Thymus (tissue), 11 donors: Measurements from ENCODE around the gene PFN3. TPM values are rescaled to one million over a fixed set of nuclear protein-coding genes. Genes with fewer than 3 reads are reported as not detected.

Experiments
- DNase-seq, 9 donors: peaks; one replicate each; pipeline ENCODE4 v3.0.0-alpha.2; 2013; ENCODE audit warnings: low spot score in 9 of 9, low read depth in 6 of 9, missing footprints in 1 of 9
- H3K27ac ChIP-seq, 2 donors: one replicate each; pipeline ENCODE4 v1.5.1; 2013; ENCODE audit warnings: control low read depth in 1 of 2, low read depth in 1 of 2, low read length in 1 of 2, mild to moderate bottlenecking in 1 of 2, moderate library complexity in 1 of 2
- H3K27me3 ChIP-seq, 2 donors: one replicate each; pipeline ENCODE4 v1.5.1; 2013; ENCODE audit warnings: low read length in 1 of 2; ENCODE audit not compliant: control insufficient read depth in 2 of 2, insufficient read depth in 1 of 2
- H3K36me3 ChIP-seq, 2 donors: one replicate each; pipeline ENCODE4 v1.5.1; 2013; ENCODE audit warnings: low read length in 1 of 2, mild to moderate bottlenecking in 1 of 2, moderate library complexity in 1 of 2; ENCODE audit not compliant: control insufficient read depth in 2 of 2, insufficient read depth in 2 of 2
- H3K4me1 ChIP-seq, 2 donors: one replicate each; pipeline ENCODE4 v1.5.1; 2013; ENCODE audit warnings: low read length in 2 of 2; ENCODE audit not compliant: control insufficient read depth in 2 of 2, insufficient read depth in 2 of 2
- H3K4me3 ChIP-seq, 2 donors: one replicate each; pipeline ENCODE4 v1.5.1; 2013; ENCODE audit warnings: low read length in 2 of 2, control low read depth in 1 of 2, mild to moderate bottlenecking in 1 of 2
- H3K9me3 ChIP-seq, 2 donors: one replicate each; pipeline ENCODE4 v1.5.1; 2013; ENCODE audit warnings: low read length in 1 of 2, mild to moderate bottlenecking in 1 of 2; ENCODE audit not compliant: control insufficient read depth in 2 of 2, insufficient read depth in 1 of 2
- whole genome bisulfite sequencing: extraction: QIAGEN DNeasy Blood & Tissue Kit; methylation state at CpG from one replicate; pipeline ENCODE4 v1.1.7; 2013; 5-methylcytosine and 5-hydroxymethylcytosine counted together
- polyA plus RNA-seq: library from polyadenylated mRNA; stranded (reverse); fragments of 200-250 nt; gene quantifications from one replicate; pipeline ENCODE4 v1.2.3, GENCODE V29; 2013
- total RNA-seq: library from RNA; stranded (reverse); fragments of 120-200 nt; gene quantifications from one replicate; pipeline ENCODE4 v1.2.4, GENCODE V29; 2013
- donor health status: healthy.

PFN3 gene
- total and polyA plus RNA-seq, 2 donors, result not detected

DNA sequence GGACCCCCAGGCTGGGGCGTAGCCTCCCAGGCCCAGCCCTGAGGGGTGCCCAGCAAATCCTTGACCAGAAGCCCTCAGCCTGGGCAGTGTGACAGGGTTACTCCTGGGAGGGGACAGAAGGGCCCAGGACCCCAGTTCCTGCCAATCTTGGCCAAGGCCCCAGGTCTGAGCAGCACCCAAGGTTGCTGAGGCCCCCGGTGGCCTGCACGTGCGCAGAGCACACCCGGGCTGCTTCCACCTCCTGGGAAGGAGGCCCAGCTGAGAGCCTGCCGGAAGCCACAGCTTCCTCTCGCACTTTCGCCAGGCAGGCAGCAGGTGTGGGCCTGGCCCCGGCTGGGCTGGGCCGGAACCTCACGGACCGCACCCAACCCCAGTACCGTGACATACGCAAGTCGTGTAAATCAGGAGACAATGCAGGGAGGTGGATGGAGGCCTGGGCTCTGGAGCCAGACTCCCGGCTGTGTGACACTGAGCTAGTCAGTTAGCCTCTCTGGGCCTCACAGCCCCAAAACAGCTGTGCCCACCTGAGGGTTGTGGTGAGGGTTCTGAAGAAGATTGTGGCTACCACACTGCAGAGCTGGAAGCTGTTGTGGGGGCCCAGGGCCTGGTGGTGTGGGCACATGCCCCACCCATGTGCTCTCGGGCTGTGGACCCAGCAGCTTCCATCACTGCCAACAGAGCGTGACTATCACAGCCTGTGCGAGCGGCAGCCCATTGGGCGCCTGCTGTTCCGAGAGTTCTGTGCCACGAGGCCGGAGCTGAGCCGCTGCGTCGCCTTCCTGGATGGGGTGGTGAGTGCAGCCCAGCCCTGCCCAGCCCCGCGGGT lies 31.1 kb upstream of the PFN3 start:
- 20% methylated on average over 29 of the region's 29 CpGs for whole genome bisulfite sequencing
- Histone ChIP-seq H3K9me3 (no peaks in the 10 kb centered on the region), H3K27ac (peak overlapping the region; percentile 89 to 96), H3K4me1 (peaks cover 51 to 81% of the 10 kb centered on the region in 2 donors), H3K27me3 (no peaks in the 10 kb centered on the region), H3K36me3 (peaks cover 54 to 77% of the 10 kb centered on the region in 2 donors), H3K4me3 (peak overlapping the region; percentile 21 to 35)
- DNase-seq, result peak in 5 of 9 donors; percentile 59 to 90 (median 76)

GRCh38 chr5:177430972-177431316 lies 30.5 kb upstream of the PFN3 start:
- peaks cover 51 to 80% of the 10 kb centered on the region in 2 donors for H3K4me1 ChIP-seq
- H3K27me3 ChIP-seq, result no peaks in the 10 kb centered on the region
- H3K9me3 ChIP-seq, result no peaks in the 10 kb centered on the region
- 68% methylated on average over 7 of the region's 7 CpGs for WGBS
- no peak for DNase-seq
- peak overlapping the region; percentile 89 to 96 for H3K27ac ChIP-seq
- peaks cover 48 to 72% of the 10 kb centered on the region in 2 donors for H3K36me3 ChIP-seq
- H3K4me3 ChIP-seq, result peak overlapping the region; percentile 21 to 35

GRCh38 chr5:177430140-177430951 lies 29.9 kb upstream of the PFN3 start:
- H3K9me3 ChIP-seq, result no peaks in the 10 kb centered on the region
- WGBS, result 83% methylated on average over 26 of the region's 26 CpGs
- H3K4me3 ChIP-seq, result peak overlapping the region; percentile 74 to 90
- H3K27ac ChIP-seq, result peak overlapping the region; percentile 89 to 96
- H3K27me3 ChIP-seq, result no peaks in the 10 kb centered on the region
- peaks cover 54 to 85% of the 10 kb centered on the region in 2 donors for H3K4me1 ChIP-seq
- no peak for DNase-seq
- H3K36me3 ChIP-seq, result peaks cover 42 to 66% of the 10 kb centered on the region in 2 donors

GRCh38 chr5:177429248-177430040 lies 29.0 kb upstream of the PFN3 start:
- 44% methylated on average over 6 of the region's 6 CpGs for WGBS
- DNase-seq, result peak in 8 of 9 donors; percentile 63 to 93 (median 80)
- peak overlapping the region; percentile 74 to 90 for H3K4me3 ChIP-seq
- H3K36me3 ChIP-seq, result peaks cover 33 to 57% of the 10 kb centered on the region in 2 donors
- peaks cover 58 to 84% of the 10 kb centered on the region in 2 donors for H3K4me1 ChIP-seq
- H3K9me3 ChIP-seq, result no peaks in the 10 kb centered on the region
- peak overlapping the region; percentile 82 to 96 for H3K27ac ChIP-seq
- no peaks in the 10 kb centered on the region for H3K27me3 ChIP-seq

DNA sequence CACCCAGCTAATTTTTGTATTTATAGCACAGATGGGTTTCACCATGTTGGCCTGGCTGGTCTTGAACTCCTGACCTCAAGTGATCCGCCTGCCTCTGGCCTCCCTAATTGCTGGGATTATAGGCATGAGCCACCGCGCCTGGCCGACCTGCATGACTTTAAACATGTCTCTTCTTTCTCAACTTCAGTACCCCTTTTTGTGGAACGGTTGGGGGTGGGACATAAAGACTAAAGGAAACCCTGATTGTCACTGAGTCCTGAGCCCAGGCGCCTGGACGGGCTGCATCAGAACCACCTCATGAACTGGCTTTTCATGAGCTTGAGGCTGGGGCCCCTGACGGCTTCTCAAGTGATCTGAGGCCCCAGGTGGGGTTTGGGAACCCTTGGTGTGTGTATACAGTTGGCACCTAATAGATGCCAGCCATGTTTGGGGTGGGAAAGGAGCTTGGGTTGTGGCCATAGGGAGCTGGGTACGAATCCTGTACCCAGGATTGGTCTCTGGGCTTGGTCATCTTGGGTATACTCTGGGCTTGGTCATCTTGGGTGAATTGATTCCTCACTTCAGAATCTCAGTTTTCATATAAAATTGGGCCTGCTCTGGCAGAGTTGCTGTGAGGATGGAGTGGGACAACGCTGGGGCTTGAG lies 28.2 kb upstream of the PFN3 start:
- Histone ChIP-seq H3K27ac (peak overlapping the region; percentile 82 to 96), H3K36me3 (peaks cover 25 to 49% of the 10 kb centered on the region in 2 donors), H3K27me3 (no peaks in the 10 kb centered on the region), H3K4me1 (peaks cover 58 to 77% of the 10 kb centered on the region in 2 donors), H3K9me3 (no peaks in the 10 kb centered on the region), H3K4me3 (peak overlapping the region; percentile 74 to 90)
- DNase-seq, result no peak
- WGBS, result 64% methylated on average over 10 of the region's 10 CpGs

GRCh38 chr5:177427919-177428573 lies 27.6 kb upstream of the PFN3 start:
- H3K9me3 ChIP-seq, result no peaks in the 10 kb centered on the region
- H3K4me3 ChIP-seq, result peak overlapping the region; percentile 74 to 90
- peaks cover 58 to 73% of the 10 kb centered on the region in 2 donors for H3K4me1 ChIP-seq
- H3K36me3 ChIP-seq, result peaks cover 19 to 43% of the 10 kb centered on the region in 2 donors
- DNase-seq, result peak in 1 of 9 donors; percentile 37
- H3K27me3 ChIP-seq, result no peaks in the 10 kb centered on the region
- peak overlapping the region; percentile 96 to 98 for H3K27ac ChIP-seq
- WGBS, result 40% methylated on average over 11 of the region's 11 CpGs

DNA sequence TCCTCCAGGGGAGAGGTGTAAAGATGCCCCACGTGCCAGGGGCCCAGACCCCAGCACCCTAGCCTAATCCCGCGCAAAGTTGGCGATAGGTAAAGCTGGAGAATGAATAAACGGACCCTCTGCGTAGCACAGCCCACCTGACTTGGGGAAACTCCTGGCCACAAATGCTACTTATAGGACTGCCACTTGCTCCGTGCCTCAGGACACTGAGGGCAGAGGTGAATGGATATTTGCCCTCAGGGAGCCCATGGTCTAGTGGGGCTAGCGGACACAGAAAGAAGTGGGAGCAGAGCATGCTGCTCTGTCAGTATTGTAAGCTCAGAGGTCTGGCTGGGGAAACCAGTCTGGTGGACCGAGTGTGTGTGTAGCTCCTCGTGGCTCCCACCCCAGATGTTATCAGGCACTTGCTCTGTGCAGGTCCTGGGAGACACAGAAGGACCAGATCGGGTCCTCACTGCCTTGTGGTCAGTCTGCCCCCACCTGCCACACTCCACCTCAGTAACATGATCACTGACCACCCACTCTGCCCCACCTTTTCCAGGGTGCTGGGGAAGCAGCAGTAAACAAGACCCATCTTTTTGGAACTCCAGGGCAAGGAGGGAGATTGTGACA lies 26.9 kb upstream of the PFN3 start:
- DNase-seq, result no peak
- Histone ChIP-seq H3K4me1 (peaks cover 53 to 65% of the 10 kb centered on the region in 2 donors), H3K27ac (peak overlapping the region; percentile 96 to 98), H3K9me3 (no peaks in the 10 kb centered on the region), H3K4me3 (peak overlapping the region; percentile 74 to 90), H3K36me3 (peaks cover 11 to 36% of the 10 kb centered on the region in 2 donors), H3K27me3 (no peaks in the 10 kb centered on the region)
- 7% methylated on average over 11 of the region's 11 CpGs for WGBS
